Mucosa of descending colon (tissue), 3 donors: ENCODE results near the gene ZDHHC24. TPM values are rescaled to one million over a fixed set of nuclear protein-coding genes. Genes with fewer than 3 reads are reported as not detected.
"Not testable (repeated sequence)": the region's sequence is repeated elsewhere in the genome, so short reads cannot be mapped to it uniquely, and the experiment has no call there.

Experiments
- ATAC-seq: fragments of 200-7000 bp; cut with Tn5 transposase; one replicate; pipeline ENCODE4 v1.9.1; 2020; ENCODE audit warnings: mild to moderate bottlenecking, moderate library complexity
- DNase-seq, 3 donors: peaks; one replicate each; pipeline ENCODE4 v3.0.0-alpha.2; 2020
- H3K36me3 ChIP-seq: fragments of 200-600 bp; one replicate; pipeline ENCODE4 v1.8.0; 2021; ENCODE audit warnings: low read depth, mild to moderate bottlenecking
- H3K4me1 ChIP-seq: fragments of 200-600 bp; one replicate; pipeline ENCODE4 v1.8.0; 2021; ENCODE audit warnings: low read depth, mild to moderate bottlenecking
- H3K4me3 ChIP-seq: fragments of 200-600 bp; one replicate; pipeline ENCODE4 v1.8.0; 2021; ENCODE audit warnings: mild to moderate bottlenecking
- H3K9me3 ChIP-seq: fragments of 200-600 bp; one replicate; pipeline ENCODE4 v1.8.0; 2021; ENCODE audit warnings: mild to moderate bottlenecking
- CTCF ChIP-seq: fragments of 200-600 bp; IDR thresholded peaks from one replicate; pipeline ENCODE4 v1.8.0; 2022; ENCODE audit warnings: antibody characterized with exemption, mild to moderate bottlenecking
- intact Hi-C, 2 donors: fragments of 100-400 bp; cut with DNase I in 1 of 2; cut with micrococcal nuclease in 1 of 2; formaldehyde crosslinking; loops; one replicate each; pipeline versions ENCODE4 v1.11.0 to v1.11.1; 2022; cut with DNase I, micrococcal nuclease
- total RNA-seq, 3 donors: library from RNA; stranded (reverse); fragmentation: NEBNext Ultra II Directional in 2 of 3; extraction: Animal tissue kit (Norgen Biotek cat#: 25700) in 2 of 3; gene quantifications; one replicate each; pipeline versions ENCODE4 v1.2.1 to v1.2.4, GENCODE V29; 2021 to 2023
- donor health status: DM: no; HTN: no; CAD: no; lungs with moderate emphysema.
- donor health status: DM: no; HTN: no; CAD: no.
- donor health status: DM: no; HTN: yes; CAD: no.

ZDHHC24 gene
- total RNA-seq, 3 donors from 2014 or later = 9.1 to 11.8 (median 10.4) TPM

GRCh38 chr11:66591175-66591574 is 45.3 kb upstream of the ZDHHC24 start:
- Histone ChIP-seq H3K36me3 (no peaks in the 10 kb centered on the region), H3K4me3 (no peak overlapping the region), H3K9me3 (no peaks in the 10 kb centered on the region), H3K4me1 (peaks cover 18% of the 10 kb centered on the region)
- TF ChIP-seq CTCF = no peak
- no peak for DNase-seq
- ATAC-seq = no peak
- intact Hi-C loops = no loop called here

GRCh38 chr11:66589996-66590675 is 44.3 kb upstream of the ZDHHC24 start:
- DNase-seq (no peak), ATAC-seq (no peak)
- TF ChIP-seq CTCF = no peak
- no peak overlapping the region for H3K4me3 ChIP-seq
- intact Hi-C loops = no loop called here
- no peaks in the 10 kb centered on the region for H3K36me3 ChIP-seq
- H3K4me1 ChIP-seq = peaks cover 15% of the 10 kb centered on the region
- H3K9me3 ChIP-seq = no peaks in the 10 kb centered on the region

- H3K36me3 ChIP-seq, DNase-seq, ATAC-seq, intact Hi-C loops, H3K4me3 ChIP-seq, H3K4me1 ChIP-seq, H3K9me3 ChIP-seq: not testable (repeated sequence)
Measured at GRCh38 chr11:66589315-66589714, 43.5 kb upstream of the ZDHHC24 start.

- Histone ChIP-seq H3K4me3 (no peak overlapping the region), H3K36me3 (no peaks in the 10 kb centered on the region), H3K4me1 (no peaks in the 10 kb centered on the region), H3K9me3 (peaks cover 11% of the 10 kb centered on the region)
- intact Hi-C loops = no loop called here
- no peak for TF ChIP-seq CTCF
- DNase-seq (no peak), ATAC-seq (no peak)
Measured at GRCh38 chr11:66586136-66586535, 40.3 kb upstream of the ZDHHC24 start.

- H3K4me3 ChIP-seq, H3K4me1 ChIP-seq, intact Hi-C loops, ATAC-seq, DNase-seq, H3K36me3 ChIP-seq: not testable (repeated sequence)
- peaks cover 11% of the 10 kb centered on the region for H3K9me3 ChIP-seq
Measured at GRCh38 chr11:66585447-66585846, 39.6 kb upstream of the ZDHHC24 start.

GRCh38 chr11:66582565-66583147 is 36.8 kb upstream of the ZDHHC24 start:
- H3K4me1 ChIP-seq, ATAC-seq, intact Hi-C loops: not testable (repeated sequence)

GRCh38 chr11:66581261-66581660 is 35.4 kb upstream of the ZDHHC24 start:
- Histone ChIP-seq H3K4me1 (no peaks in the 10 kb centered on the region), H3K9me3 (peaks cover 11% of the 10 kb centered on the region), H3K4me3 (no peak overlapping the region), H3K36me3 (no peaks in the 10 kb centered on the region)
- no peak for TF ChIP-seq CTCF
- no peak for DNase-seq
- intact Hi-C loops = no loop called here
- ATAC-seq = no peak

More at GRCh38 chr11:66582565-66583147, 36.8 kb upstream of the ZDHHC24 start:
- peaks cover 11% of the 10 kb centered on the region for H3K9me3 ChIP-seq
- not testable (repeated sequence) for H3K4me3 ChIP-seq, H3K36me3 ChIP-seq, DNase-seq
